ENCODE measurements around the gene CCDC83. TPM values are rescaled to one million over a fixed set of nuclear protein-coding genes. Genes with fewer than 3 reads are reported as not detected.

The CCDC83 gene
- total and polyA plus RNA-seq, 2 experiments from 2014 or later, result not detected

GRCh38 chr11:85843929-85844328 is 11.3 kb upstream of the CCDC83 start:
- no peak for TF ChIP-seq ETS1 (IDR thresholded peaks at IDR 0.05)
- TF ChIP-seq CTCF (conservative IDR thresholded peaks at IDR 0.05; ENCODE audit: low read depth in 2 of 2), result 0 out of 4 replicates have a peak, but pooled peaks of 1 of the 2 experiments have one; percentile 3
- Histone ChIP-seq H4K20me1 (replicated peaks; ENCODE audit: insufficient read depth) (no peaks in the 10 kb centered on the region), H3K9me2 (ENCODE audit: insufficient read depth) (no peaks in the 10 kb centered on the region; the same call in 1 of the 2 replicates), H3K36me3 (ENCODE audit: insufficient read depth) (no peaks in the 10 kb centered on the region), H3F3A (replicated peaks; ENCODE audit: low read depth) (no peaks in the 10 kb centered on the region), H3K79me2 (replicated peaks; ENCODE audit: insufficient read depth) (no peaks in the 10 kb centered on the region), H3K27me3 (ENCODE audit: insufficient read depth) (no peaks in the 10 kb centered on the region), H3K4me2 (no peak overlapping the region), H2AFZ (no peak overlapping the region), H3K4me1 (ENCODE audit: insufficient read depth) (no peaks in the 10 kb centered on the region), H3K4me3 (no peak overlapping the region), H3K27ac (ENCODE audit: low read depth) (no peak overlapping the region)
- Mint-ChIP-seq H3K27me3 (ENCODE audit: insufficient read depth, low read depth, poor library complexity) (peaks cover 2% of the 10 kb centered on the region), H3K27ac (no peak overlapping the region), H3K4me1 (no peaks in the 10 kb centered on the region), H3K9me3 (peaks cover 24% of the 10 kb centered on the region; the same call in 2 of the 3 replicates), H3K4me3 (no peak overlapping the region), H3K36me3 (ENCODE audit: low read depth) (peaks cover 9% of the 10 kb centered on the region; the same call in 2 of the 3 replicates)
- peak; percentile 7 for DNase-seq (ENCODE audit: low spot score)
- no peak for ATAC-seq

DNA sequence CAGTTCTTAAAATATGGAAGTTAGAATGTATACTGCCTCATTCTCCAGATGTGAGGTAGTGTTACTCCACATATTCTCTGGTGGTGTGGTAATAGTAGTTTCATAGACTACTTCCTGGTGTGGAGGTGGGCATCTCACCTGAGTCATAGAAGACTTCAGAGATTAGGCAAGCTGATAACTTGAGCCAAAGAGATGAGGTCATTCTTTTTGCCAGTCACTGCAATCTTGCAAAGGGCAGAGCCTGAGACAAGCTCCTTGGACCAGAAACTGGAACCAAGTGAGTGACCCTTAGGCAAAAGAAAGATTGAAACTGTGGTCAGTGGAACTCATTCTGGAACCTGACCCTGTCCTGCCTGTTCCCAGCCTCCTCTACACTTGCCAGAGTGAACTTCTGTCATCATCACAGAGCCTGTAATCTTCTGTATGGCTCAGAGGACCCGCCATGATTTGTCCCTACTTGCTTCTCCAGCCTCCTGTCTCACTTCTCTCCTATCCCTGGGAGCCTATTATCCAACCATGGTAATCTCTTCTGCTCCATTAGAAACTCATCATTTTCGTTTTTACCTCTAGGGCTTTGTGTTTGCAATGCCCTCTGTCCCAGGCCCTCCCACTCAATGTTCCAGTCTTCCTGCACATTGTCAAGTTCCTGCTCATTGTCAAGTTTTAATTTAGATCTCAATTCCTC is 10.6 kb upstream of the CCDC83 start:
- Histone ChIP-seq H3K27ac (ENCODE audit: low read depth) (no peak overlapping the region), H2AFZ (no peak overlapping the region), H3K4me1 (ENCODE audit: insufficient read depth) (no peaks in the 10 kb centered on the region), H3K9me2 (ENCODE audit: insufficient read depth) (no peaks in the 10 kb centered on the region; the same call in 1 of the 2 replicates), H4K20me1 (replicated peaks; ENCODE audit: insufficient read depth) (no peaks in the 10 kb centered on the region), H3F3A (replicated peaks; ENCODE audit: low read depth) (no peaks in the 10 kb centered on the region), H3K4me2 (no peak overlapping the region), H3K27me3 (ENCODE audit: insufficient read depth) (no peaks in the 10 kb centered on the region), H3K36me3 (ENCODE audit: insufficient read depth) (no peaks in the 10 kb centered on the region), H3K79me2 (replicated peaks; ENCODE audit: insufficient read depth) (no peaks in the 10 kb centered on the region), H3K4me3 (no peak overlapping the region)
- Mint-ChIP-seq H3K36me3 (ENCODE audit: low read depth) (peaks cover 9% of the 10 kb centered on the region; the same call in 2 of the 3 replicates), H3K9me3 (peaks cover 26% of the 10 kb centered on the region; the same call in 2 of the 3 replicates), H3K27ac (no peak overlapping the region), H3K27me3 (ENCODE audit: insufficient read depth, low read depth, poor library complexity) (peaks cover 2% of the 10 kb centered on the region), H3K4me1 (no peaks in the 10 kb centered on the region), H3K4me3 (no peak overlapping the region)
- TF ChIP-seq POLR2AphosphoS5 (IDR thresholded peaks at IDR 0.05; ENCODE audit: low read depth) (no peak), ZNF114 (CRISPR knock-in tag; IDR thresholded peaks at IDR 0.05) (no peak), EZH2phosphoT487 (IDR thresholded peaks at IDR 0.05; ENCODE audit: unreplicated experiment) (no peak), ZNF331 (CRISPR knock-in tag; IDR thresholded peaks at IDR 0.05; ENCODE audit: low read depth) (no peak), CTCF (conservative IDR thresholded peaks at IDR 0.05; ENCODE audit: low read depth in 2 of 2) (no peak)
- no peak for DNase-seq (ENCODE audit: low spot score)
- ATAC-seq, result no peak
